ENCODE measurements around the gene SPTSSB. TPM values are rescaled to one million over a fixed set of nuclear protein-coding genes. Genes with fewer than 3 reads are reported as not detected.

Gene SPTSSB
- total RNA-seq, 1 experiment from 2014 or later = 2.9 TPM

GRCh38 chr3:161347726-161348125 is 23.6 kb downstream of the SPTSSB start:
- H3K9me3 ChIP-seq (ENCODE audit: control insufficient read depth in 1 of 2, insufficient read depth in 1 of 2, low read depth in 1 of 2, low read length in 2 of 2) = no peaks in the 10 kb centered on the region
- ChIA-PET POLR2A (no interaction called here), RAD21 (ENCODE audit: low non-redundant PET in 1 of 2, low total read pairs in 2 of 2, uncharacterized antibody in 2 of 2, unreplicated experiment in 2 of 2) (no interaction called here), CTCF (no interaction called here)
- no peaks in the 10 kb centered on the region for H3K36me3 ChIP-seq (ENCODE audit: control insufficient read depth in 1 of 2, insufficient read depth in 2 of 2, low read length in 2 of 2)
- no peak overlapping the region for H2AFZ ChIP-seq (ENCODE audit: low read depth, low read length, poor library complexity, severe bottlenecking)
- no peak overlapping the region for H3K9ac ChIP-seq (ENCODE audit: low read length)
- peak overlapping the region; percentile 62; the same call in 1 of the 2 replicates for H3K4me2 ChIP-seq (ENCODE audit: low read length)
- H4K20me1 ChIP-seq (ENCODE audit: insufficient read depth) = no peaks in the 10 kb centered on the region
- no peak overlapping the region for H3K4me3 ChIP-seq (replicated peaks in 1 of 2; ENCODE audit: low read depth in 1 of 2, low read length in 2 of 2)
- no peaks in the 10 kb centered on the region for H3K27me3 ChIP-seq (ENCODE audit: insufficient read depth, low read length)
- BruUV-seq (replicated peaks) = no TSS peak
- H3K9me2 ChIP-seq (ENCODE audit: insufficient read depth) = no peaks in the 10 kb centered on the region
- no peak overlapping the region for H3K27ac ChIP-seq (ENCODE audit: low read depth, low read length)
- ATAC-seq (no peak), DNase-seq (ENCODE audit: low read depth, low spot score) (no peak)
- H3K79me2 ChIP-seq (ENCODE audit: insufficient read depth, low read length) = no peaks in the 10 kb centered on the region
- TF ChIP-seq ZNF274 (IDR thresholded peaks at IDR 0.05; ENCODE audit: low read depth, low read length) = no peak
- no peak for TF ChIP-seq SRF (IDR thresholded peaks at IDR 0.05; ENCODE audit: low read depth)
- TF ChIP-seq POLR2A (IDR thresholded peaks at IDR 0.05; ENCODE audit: borderline replicate concordance, extremely low read depth, insufficient read depth, insufficient read length) = no peak
- intact Hi-C loops (cut with micrococcal nuclease) = no loop called here
- peaks cover 30 to 43% of the 10 kb centered on the region in 2 experiments for H3K4me1 ChIP-seq (ENCODE audit: control insufficient read depth in 1 of 2, insufficient read depth in 2 of 2, low read length in 2 of 2)

- BruUV-seq (replicated peaks) = no TSS peak
- H3K9ac ChIP-seq (ENCODE audit: low read length) = no peak overlapping the region
- H3K9me3 ChIP-seq (ENCODE audit: control insufficient read depth in 1 of 2, insufficient read depth in 1 of 2, low read depth in 1 of 2, low read length in 2 of 2) = no peaks in the 10 kb centered on the region
- intact Hi-C loops (cut with micrococcal nuclease) = no loop called here
- H3K4me3 ChIP-seq (replicated peaks in 1 of 2; ENCODE audit: low read depth in 1 of 2, low read length in 2 of 2) = no peak overlapping the region
- no peak overlapping the region for H3K27ac ChIP-seq (ENCODE audit: low read depth, low read length)
- no peak overlapping the region for H2AFZ ChIP-seq (ENCODE audit: low read depth, low read length, poor library complexity, severe bottlenecking)
- H4K20me1 ChIP-seq (ENCODE audit: insufficient read depth) = no peaks in the 10 kb centered on the region
- H3K4me1 ChIP-seq (ENCODE audit: control insufficient read depth in 1 of 2, insufficient read depth in 2 of 2, low read length in 2 of 2) = peaks cover 19 to 33% of the 10 kb centered on the region in 2 experiments
- H3K79me2 ChIP-seq (ENCODE audit: insufficient read depth, low read length) = no peaks in the 10 kb centered on the region
- POLR2A ChIA-PET = no interaction called here
- H3K9me2 ChIP-seq (ENCODE audit: insufficient read depth) = no peaks in the 10 kb centered on the region
- DNase-seq (ENCODE audit: low read depth, low spot score) (no peak), ATAC-seq (no peak)
- CTCF ChIA-PET = no interaction called here
- RAD21 ChIA-PET (ENCODE audit: low non-redundant PET in 1 of 2, low total read pairs in 2 of 2, uncharacterized antibody in 2 of 2, unreplicated experiment in 2 of 2) = no interaction called here
- no peak overlapping the region for H3K4me2 ChIP-seq (ENCODE audit: low read length)
- no peaks in the 10 kb centered on the region for H3K36me3 ChIP-seq (ENCODE audit: control insufficient read depth in 1 of 2, insufficient read depth in 2 of 2, low read length in 2 of 2)
- H3K27me3 ChIP-seq (ENCODE audit: insufficient read depth, low read length) = no peaks in the 10 kb centered on the region
- TF ChIP-seq ZFX (IDR thresholded peaks at IDR 0.05) = no peak
- no peak for TF ChIP-seq JUND (IDR thresholded peaks at IDR 0.05)
- TF ChIP-seq EZH2 (IDR thresholded peaks at IDR 0.05) = no peak
- TF ChIP-seq ELF1 (IDR thresholded peaks at IDR 0.05; ENCODE audit: borderline replicate concordance, low read depth) = no peak
- no peak for TF ChIP-seq SP1 (IDR thresholded peaks at IDR 0.05; ENCODE audit: low read depth)
- TF ChIP-seq CBX3 (IDR thresholded peaks at IDR 0.05; ENCODE audit: low read depth) = no peak
- TF ChIP-seq EGR1 (IDR thresholded peaks at IDR 0.05; ENCODE audit: low read depth) = no peak
- TF ChIP-seq ZNF274 (IDR thresholded peaks at IDR 0.05; ENCODE audit: low read depth, low read length) = no peak
- TF ChIP-seq ZBTB33 (IDR thresholded peaks at IDR 0.05; ENCODE audit: extremely low read depth, insufficient replicate concordance, low read length) = no peak
- no peak for TF ChIP-seq SRF (IDR thresholded peaks at IDR 0.05; ENCODE audit: low read depth)
- no peak for TF ChIP-seq TCF7L2 (IDR thresholded peaks at IDR 0.05; ENCODE audit: borderline replicate concordance, extremely low read depth, insufficient read depth, insufficient read length)
- no peak for TF ChIP-seq RAD21 (IDR thresholded peaks at IDR 0.05; ENCODE audit: low read depth)
- no peak for TF ChIP-seq POLR2AphosphoS5 (IDR thresholded peaks at IDR 0.05; ENCODE audit: low read depth, low read length)
- no peak for TF ChIP-seq YY1 (IDR thresholded peaks at IDR 0.05; ENCODE audit: extremely low read depth, insufficient replicate concordance, low read depth, low read length)
- TF ChIP-seq CTCF (IDR thresholded peaks at IDR 0.05 in 2 of 3, conservative IDR thresholded peaks at IDR 0.05 in 1 of 3; ENCODE audit: borderline replicate concordance in 1 of 3, insufficient read depth in 1 of 3, low read depth in 2 of 3, low read length in 2 of 3) = no peak
- no peak for TF ChIP-seq CEBPB (IDR thresholded peaks at IDR 0.05; ENCODE audit: low read depth)
Measured at GRCh38 chr3:161345023-161345422, 26.3 kb downstream of the SPTSSB start.
